ENCODE measurements around the gene DNAJC5. TPM values are rescaled to one million over a fixed set of nuclear protein-coding genes. Genes with fewer than 3 reads are reported as not detected.

DNAJC5 gene
- total and polyA plus RNA-seq, 9 of the 15 experiments (the other 6 are each of a cell fraction or from before 2014, with no cell fraction given), result 0.95 to 42.8 (median 23.4) TPM

GRCh38 chr20:63881451-63882226 is 13.3 kb upstream of the DNAJC5 start:
- 91% methylated on average over 18 of the region's 19 CpGs for WGBS (ENCODE audit: insufficient coverage, low coverage, missing lambda C conversion rate)
- CTCF ChIA-PET (ENCODE audit: low intra/inter-chr PET ratio), result no interaction called here
- in situ Hi-C loops (cut with MboI) (no loop called here), intact Hi-C loops (cut with micrococcal nuclease) (no loop called here)
- FAIRE-seq (no peak), DNase-seq (ENCODE audit: extremely low read depth in 1 of 4, low spot score in 3 of 4) (no peak), ATAC-seq (no peak; the same call in 2 of the 3 replicates)
- Histone ChIP-seq H2AFZ (ENCODE audit: low read depth, low read length) (no peak overlapping the region), H3K4me1 (replicated peaks in 1 of 2; ENCODE audit: control insufficient read depth in 2 of 2, insufficient read depth in 2 of 2, low read length in 2 of 2) (peaks cover 0 to 16% of the 10 kb centered on the region in 2 experiments; a peak in 1 of 5 replicates), H3K79me2 (ENCODE audit: control insufficient read depth, insufficient read depth, low read length) (peaks cover 2% of the 10 kb centered on the region; the same call in 1 of the 3 replicates), H3K4me3 (no peak overlapping the region), H3K27ac (ENCODE audit: extremely low read depth, low read depth, low read length) (no peak overlapping the region), H3K9me3 (replicated peaks; ENCODE audit: control insufficient read depth, insufficient read depth, low read depth, low read length) (no peaks in the 10 kb centered on the region), H3K27me3 (ENCODE audit: control insufficient read depth in 2 of 2, insufficient read depth in 2 of 2, low read length in 2 of 2) (no peaks in the 10 kb centered on the region), H4K20me1 (replicated peaks; ENCODE audit: control insufficient read depth, insufficient read depth, low read length) (peaks cover 21% of the 10 kb centered on the region), H3K9ac (ENCODE audit: insufficient read depth in 1 of 2, low read depth in 2 of 2, low read length in 2 of 2) (no peak overlapping the region), H3K36me3 (ENCODE audit: control insufficient read depth, insufficient read depth, low read length) (peaks cover 78% of the 10 kb centered on the region; the same call in 2 of the 3 replicates), H3K9me1 (ENCODE audit: control insufficient read depth, insufficient read depth, low read length) (no peaks in the 10 kb centered on the region), H3K4me2 (ENCODE audit: insufficient read depth, low read length) (no peak overlapping the region)
- POLR2A ChIA-PET, result interaction anchor here (0.8 to 3.1 kb wide), 5 partner anchors 9 to 157 kb away, joined by 4 to 12 read pairs (median 11); partner anchors contain the start of gene TPD52L2
- TF ChIP-seq RBFOX2 (IDR thresholded peaks at IDR 0.05; ENCODE audit: low read depth, low read length) (0 out of 2 replicates have a peak, but pooled peaks have one; percentile 20), CHD1 (IDR thresholded peaks at IDR 0.05; ENCODE audit: low read length) (no peak), POLR2G (IDR thresholded peaks at IDR 0.05; ENCODE audit: low read depth, low read length) (0 out of 2 replicates have a peak, but pooled peaks have one; percentile 26)
- no TSS peak for BruUV-seq (replicated peaks)
